IPS-18c (cell line): ENCODE results near the gene CLEC1A.

Experiments
- H3K4me3 ChIP-seq: 2 replicates; pipeline ENCODE4 v1.7.0; 2013; ENCODE audit warnings: low read depth, mild to moderate bottlenecking, low read length, moderate library complexity; ENCODE audit not compliant: insufficient read depth
- H3K9me3 ChIP-seq: one replicate; pipeline ENCODE4 v1.6.1; 2013; ENCODE audit warnings: mild to moderate bottlenecking, low read length, moderate library complexity; ENCODE audit not compliant: control insufficient read depth, insufficient read depth

The CLEC1A gene

GRCh38 chr12:10098791-10099190 is at the start of gene CLEC1A:
Gene CLEC1A, minus strand, starts transcription at chr12:10098985. Its CDS starts 63 bp downstream, at chr12:10098922.
- H3K4me3 ChIP-seq: no peak within 1 kb of the TSS

GRCh38 chr12:10147714-10148403 is 49.1 kb upstream of the CLEC1A start:
- Histone ChIP-seq H3K9me3 (no peaks in the 10 kb centered on the region), H3K4me3 (no peak overlapping the region)

More at GRCh38 chr12:10098791-10099190, at the start of gene CLEC1A:
- H3K9me3 ChIP-seq: no peaks in the 10 kb centered on the region

GRCh38 chr12:10142976-10143589 is 44.3 kb upstream of the CLEC1A start:
- H3K4me3 ChIP-seq: no peak overlapping the region
- no peaks in the 10 kb centered on the region for H3K9me3 ChIP-seq

- Histone ChIP-seq H3K4me3 (no peak overlapping the region), H3K9me3 (no peaks in the 10 kb centered on the region)
These were observed 41.2 kb upstream of the CLEC1A start for GRCh38 chr12:10140001-10140400.

GRCh38 chr12:10136637-10137205 is 37.9 kb upstream of the CLEC1A start:
- no peak overlapping the region for H3K4me3 ChIP-seq
- no peaks in the 10 kb centered on the region for H3K9me3 ChIP-seq

GRCh38 chr12:10135126-10135525 is 36.3 kb upstream of the CLEC1A start:
- no peaks in the 10 kb centered on the region for H3K9me3 ChIP-seq
- no peak overlapping the region for H3K4me3 ChIP-seq

- Histone ChIP-seq H3K9me3 (no peaks in the 10 kb centered on the region), H3K4me3 (no peak overlapping the region)
These were observed 34.1 kb upstream of the CLEC1A start for GRCh38 chr12:10132850-10133370.

- H3K4me3 ChIP-seq: no peak overlapping the region
- no peaks in the 10 kb centered on the region for H3K9me3 ChIP-seq
These were observed 32.4 kb upstream of the CLEC1A start for GRCh38 chr12:10131111-10131690.

- Histone ChIP-seq H3K9me3 (no peaks in the 10 kb centered on the region), H3K4me3 (no peak within 1 kb of the TSS)
These were observed 31.3 kb upstream of the CLEC1A start, which contains the start of gene CLEC7A for GRCh38 chr12:10130042-10130441. Gene CLEC7A, minus strand, starts transcription at chr12:10130199. Its CDS starts 117 bp downstream, at chr12:10130082.

- Histone ChIP-seq H3K4me3 (no peak overlapping the region), H3K9me3 (no peaks in the 10 kb centered on the region)
These were observed 29.9 kb upstream of the CLEC1A start for GRCh38 chr12:10128687-10129086.

GRCh38 chr12:10126413-10126812 is 27.6 kb upstream of the CLEC1A start:
- Histone ChIP-seq H3K9me3 (no peaks in the 10 kb centered on the region), H3K4me3 (no peak overlapping the region)

- H3K9me3 ChIP-seq: no peaks in the 10 kb centered on the region
- no peak overlapping the region for H3K4me3 ChIP-seq
These were observed 23.9 kb upstream of the CLEC1A start for GRCh38 chr12:10122689-10123088.

GRCh38 chr12:10121278-10121677 is 22.5 kb upstream of the CLEC1A start:
- H3K9me3 ChIP-seq: no peaks in the 10 kb centered on the region
- no peak overlapping the region for H3K4me3 ChIP-seq

- H3K4me3 ChIP-seq: no peak overlapping the region
- no peaks in the 10 kb centered on the region for H3K9me3 ChIP-seq
These were observed 20.3 kb upstream of the CLEC1A start for GRCh38 chr12:10119066-10119465.

GRCh38 chr12:10115890-10116289 is 17.1 kb upstream of the CLEC1A start:
- Histone ChIP-seq H3K9me3 (peaks cover 6% of the 10 kb centered on the region), H3K4me3 (no peak overlapping the region)

GRCh38 chr12:10115311-10115710 is 16.5 kb upstream of the CLEC1A start:
- H3K4me3 ChIP-seq: no peak overlapping the region
- H3K9me3 ChIP-seq: peaks cover 6% of the 10 kb centered on the region

- no peak overlapping the region for H3K4me3 ChIP-seq
- peaks cover 6% of the 10 kb centered on the region for H3K9me3 ChIP-seq
These were observed 15.1 kb upstream of the CLEC1A start for GRCh38 chr12:10113920-10114319.

- Histone ChIP-seq H3K4me3 (no peak overlapping the region), H3K9me3 (peaks cover 6% of the 10 kb centered on the region)
These were observed 14.3 kb upstream of the CLEC1A start for GRCh38 chr12:10113075-10113474.
